HG02973 (cell line): Measurements from ENCODE around the gene GTPBP2.
"Not testable (repeated sequence)": the region's sequence is repeated elsewhere in the genome, so short reads cannot be mapped to it uniquely, and the experiment has no call there.

Experiments used
- ATAC-seq: cut with Tn5 transposase; IDR thresholded peaks from one replicate; pipeline ENCODE4 v1.9.1; 2021; ENCODE audit warnings: moderate library complexity; ENCODE audit not compliant: unreplicated experiment

GTPBP2 gene

GRCh38 chr6:43629104-43629504 is at the start of gene GTPBP2:
GTPBP2 (minus strand) TSS chr6:43629264; CDS start chr6:43629162, 102 bp downstream.
- peak; percentile 75 for ATAC-seq

GRCh38 chr6:43678341-43678740 is 49.3 kb upstream of the GTPBP2 start:
- ATAC-seq, result no peak

GRCh38 chr6:43677759-43678158 is 48.7 kb upstream of the GTPBP2 start:
- ATAC-seq, result no peak

- no peak for ATAC-seq
Observed at GRCh38 chr6:43676962-43677606, 48.0 kb upstream of the GTPBP2 start.

- ATAC-seq, result no peak
Observed at GRCh38 chr6:43674921-43675320, 45.9 kb upstream of the GTPBP2 start.

GRCh38 chr6:43674291-43674690 is 45.2 kb upstream of the GTPBP2 start:
- ATAC-seq, result no peak

GRCh38 chr6:43673444-43674084 is 44.5 kb upstream of the GTPBP2 start:
- ATAC-seq, result no peak

GRCh38 chr6:43671801-43672690 is 43.0 kb upstream of the GTPBP2 start:
- ATAC-seq, result no peak

GRCh38 chr6:43671011-43671800 is 42.1 kb upstream of the GTPBP2 start:
- no peak for ATAC-seq

GRCh38 chr6:43670623-43670986 is 41.5 kb upstream of the GTPBP2 start:
- ATAC-seq, result no peak

- no peak for ATAC-seq
Observed at GRCh38 chr6:43669922-43670622, 41.0 kb upstream of the GTPBP2 start.

- no peak for ATAC-seq
Observed at GRCh38 chr6:43669050-43669921, 40.2 kb upstream of the GTPBP2 start.

- ATAC-seq, result no peak
Observed at GRCh38 chr6:43668151-43669028, 39.3 kb upstream of the GTPBP2 start.

- ATAC-seq, result peak; percentile 54
Observed at GRCh38 chr6:43667245-43668150, 38.4 kb upstream of the GTPBP2 start.

- no peak for ATAC-seq
Observed at GRCh38 chr6:43666196-43666920, 37.3 kb upstream of the GTPBP2 start.

GRCh38 chr6:43665376-43665775 is 36.3 kb upstream of the GTPBP2 start:
- no peak for ATAC-seq

GRCh38 chr6:43662948-43663347 is 33.9 kb upstream of the GTPBP2 start:
- ATAC-seq, result not testable (repeated sequence)
